SK-N-SH (cell line): Measurements from ENCODE around the gene ACRBP. TPM values are rescaled to one million over a fixed set of nuclear protein-coding genes. Genes with fewer than 3 reads are reported as not detected.

Source experiments
- CTCF ChIA-PET: fragments of 300-600, 350-600 bp; formaldehyde crosslinking; extraction: SDS; loops from one replicate; lab custom pipeline; 2021; lab: Yijun Ruan, JAX
- POLR2A ChIA-PET: fragments of 350-600 bp; sonication (Branson Sonifier 250); formaldehyde crosslinking; extraction: SDS; loops from one replicate; lab custom pipeline; 2020; ENCODE audit warnings: antibody characterized with exemption, inconsistent platforms; lab: Yijun Ruan, JAX
- DNase-seq: peaks from one replicate; pipeline ENCODE4 v3.0.0; 2012
- H2AFZ ChIP-seq: fragments of 200-600 bp; sonication (generic); 2 replicates; pipeline ENCODE4 v1.8.1; 2016; ENCODE audit warnings: antibody characterized with exemption, mild to moderate bottlenecking, low read depth
- H3F3A ChIP-seq: fragments of 200-600 bp; sonication (generic); replicated peaks from 2 replicates; pipeline ENCODE3; 2016; ENCODE audit warnings: antibody characterized with exemption, mild to moderate bottlenecking; ENCODE audit not compliant: insufficient read depth
- H3K27ac ChIP-seq, 2 experiments: fragments of 200-500 bp in 1 of 2; fragments of 200-600 bp in 1 of 2; sonication (Bioruptor generic) in 1 of 2; sonication (generic), shearing (Covaris generic) in 1 of 2; 2 replicates each; pipeline versions ENCODE4 v1.5.1 to v1.6.1; 2014 to 2016; ENCODE audit warnings: low read depth in 2 of 2, inconsistent platforms in 1 of 2, low read length in 1 of 2, mild to moderate bottlenecking in 1 of 2, mixed read lengths in 1 of 2
- H3K27me3 ChIP-seq: fragments of 200-600 bp; sonication (generic), shearing (Covaris generic); 2 replicates; pipeline ENCODE4 v1.6.1; 2016; ENCODE audit warnings: mixed run types; ENCODE audit not compliant: insufficient read depth
- H3K36me3 ChIP-seq, 2 experiments: fragments of 200-500 bp in 1 of 2; fragments of 200-600 bp in 1 of 2; sonication (Bioruptor generic) in 1 of 2; sonication (generic) in 1 of 2; replicated peaks in 1 of 2; 2 replicates each; pipeline versions ENCODE3 to v1.5.1; 2014 to 2016; ENCODE audit warnings: low read length in 1 of 2, mild to moderate bottlenecking in 1 of 2; ENCODE audit not compliant: insufficient read depth in 2 of 2, control insufficient read depth in 1 of 2
- H3K4me1 ChIP-seq, 2 experiments: fragments of 200-500 bp in 1 of 2; fragments of 200-600 bp in 1 of 2; sonication (Bioruptor generic) in 1 of 2; sonication (generic), shearing (Covaris generic) in 1 of 2; 2 replicates each; pipeline versions ENCODE4 v1.5.1 to v1.6.1; 2014 to 2016; ENCODE audit warnings: low read depth in 1 of 2, low read length in 1 of 2, mixed run types in 1 of 2; ENCODE audit not compliant: insufficient read depth in 2 of 2, control insufficient read depth in 1 of 2
- H3K4me2 ChIP-seq: fragments of 200-600 bp; sonication (generic), shearing (Covaris generic); 2 replicates; pipeline ENCODE4 v1.6.1; 2017; ENCODE audit warnings: mixed run types
- H3K4me3 ChIP-seq, 2 experiments: fragments of 200-500 bp in 1 of 2; fragments of 200-600 bp in 1 of 2; sonication (Bioruptor generic) in 1 of 2; sonication (generic), shearing (Covaris generic) in 1 of 2; 2 replicates each; pipeline versions ENCODE4 v1.5.1 to v1.8.1; 2014 to 2016; ENCODE audit warnings: low read depth in 2 of 2, inconsistent platforms in 1 of 2, low read length in 1 of 2, mild to moderate bottlenecking in 1 of 2, mixed read lengths in 1 of 2, moderate library complexity in 1 of 2
- H3K79me2 ChIP-seq: fragments of 200-600 bp; sonication (generic); 2 replicates; pipeline ENCODE4 v1.8.1; 2017; ENCODE audit warnings: mild to moderate bottlenecking; ENCODE audit not compliant: insufficient read depth
- H3K9ac ChIP-seq: fragments of 200-600 bp; sonication (generic); 2 replicates; pipeline ENCODE4 v1.6.1; 2017; ENCODE audit warnings: mixed run types
- H3K9me2 ChIP-seq: fragments of 200-600 bp; sonication (generic); 2 replicates; pipeline ENCODE4 v1.6.1; 2017; ENCODE audit warnings: mixed run types
- H3K9me3 ChIP-seq: fragments of 200-600 bp; sonication (generic); 2 replicates; pipeline ENCODE4 v1.6.1; 2017; ENCODE audit warnings: mixed run types, mild to moderate bottlenecking, moderate library complexity
- H4K20me1 ChIP-seq: fragments of 200-600 bp; sonication (generic); 2 replicates; pipeline ENCODE4 v1.6.1; 2017; ENCODE audit warnings: mild to moderate bottlenecking, mixed run types; ENCODE audit not compliant: insufficient read depth
- CHD2 ChIP-seq: fragments of 150-350 bp; IDR thresholded peaks from 2 replicates; pipeline ENCODE4 v1.6.1; 2018; ENCODE audit warnings: low read length; ENCODE audit not compliant: partially characterized antibody
- ELF1 ChIP-seq: IDR thresholded peaks from 2 replicates; pipeline ENCODE4 v1.4.0; 2012
- EP300 ChIP-seq, 2 experiments: IDR thresholded peaks; 2 replicates each; pipeline versions ENCODE4 v1.4.0 to v1.6.1; 2012; ENCODE audit warnings: borderline replicate concordance in 1 of 2, low read depth in 1 of 2, low read length in 1 of 2
- FOXJ3 ChIP-seq: sonication (generic); formaldehyde crosslinking; IDR thresholded peaks from 2 replicates; pipeline ENCODE4 v1.5.1; 2020; ENCODE audit warnings: mild to moderate bottlenecking, missing genetic modification reagents
- GABPA ChIP-seq: IDR thresholded peaks from 2 replicates; pipeline ENCODE4 v1.4.0; 2012; ENCODE audit warnings: low read depth, mild to moderate bottlenecking
- GATA2 ChIP-seq: sonication (generic); formaldehyde crosslinking; IDR thresholded peaks from 2 replicates; pipeline ENCODE4 v1.5.0; 2020; ENCODE audit warnings: mild to moderate bottlenecking, missing genetic modification reagents
- IRF3 ChIP-seq: fragments of 150-350 bp; IDR thresholded peaks from 2 replicates; pipeline ENCODE4 v1.6.1; 2016; ENCODE audit warnings: mild to moderate bottlenecking, low read depth, low read length
- MAX ChIP-seq: IDR thresholded peaks from 2 replicates; pipeline ENCODE4 v1.4.0; 2012; ENCODE audit warnings: low read depth
- MEF2A ChIP-seq: IDR thresholded peaks from 2 replicates; pipeline ENCODE4 v1.4.0; 2012; ENCODE audit warnings: low read depth, borderline replicate concordance
- NFIC ChIP-seq: IDR thresholded peaks from 2 replicates; pipeline ENCODE4 v1.4.0; 2012; ENCODE audit warnings: borderline replicate concordance
- NRF1 ChIP-seq: IDR thresholded peaks from 2 replicates; pipeline ENCODE4 v1.6.1; 2012; ENCODE audit warnings: low read depth, mild to moderate bottlenecking, low read length
- PBX3 ChIP-seq: IDR thresholded peaks from 2 replicates; pipeline ENCODE4; 2012
- POLR2AphosphoS5 ChIP-seq: IDR thresholded peaks from 2 replicates; pipeline ENCODE4 v1.6.1; 2012; ENCODE audit warnings: low read depth, low read length
- RAD21 ChIP-seq: IDR thresholded peaks from 2 replicates; pipeline ENCODE4 v1.6.1; 2012; ENCODE audit warnings: mild to moderate bottlenecking, low read length
- RCOR1 ChIP-seq: fragments of 150-350 bp; IDR thresholded peaks from 2 replicates; pipeline ENCODE4 v1.6.1; 2017; ENCODE audit warnings: antibody characterized with exemption, low read length
- REST ChIP-seq: IDR thresholded peaks from 2 replicates; pipeline ENCODE4 v1.6.1; 2012; ENCODE audit warnings: mild to moderate bottlenecking, low read depth, low read length, moderate library complexity
- RFX5 ChIP-seq: IDR thresholded peaks from 2 replicates; pipeline ENCODE4 v1.6.1; 2012; ENCODE audit warnings: mild to moderate bottlenecking, improper control_type of control experiment, low read length
- RXRA ChIP-seq: IDR thresholded peaks from 2 replicates; pipeline ENCODE4 v1.4.0; 2012; ENCODE audit warnings: low read depth, mild to moderate bottlenecking, borderline replicate concordance
- SMC3 ChIP-seq: IDR thresholded peaks from 2 replicates; pipeline ENCODE4 v1.6.1; 2012; ENCODE audit warnings: low read depth, low read length, improper control_type of control experiment
- TAF1 ChIP-seq: IDR thresholded peaks from 2 replicates; pipeline ENCODE4 v1.6.1; 2012; ENCODE audit warnings: low read depth, mild to moderate bottlenecking, low read length, moderate library complexity, borderline replicate concordance
- TCF12 ChIP-seq: IDR thresholded peaks from 2 replicates; pipeline ENCODE4 v1.4.0; 2012
- TEAD4 ChIP-seq: IDR thresholded peaks from 2 replicates; pipeline ENCODE4 v1.4.0; 2012; ENCODE audit warnings: mild to moderate bottlenecking, borderline replicate concordance; ENCODE audit not compliant: insufficient read depth
- USF1 ChIP-seq: IDR thresholded peaks from 2 replicates; pipeline ENCODE4 v1.4.0; 2012; ENCODE audit warnings: low read depth, borderline replicate concordance
- USF2 ChIP-seq: fragments of 150-350 bp; IDR thresholded peaks from 2 replicates; pipeline ENCODE4 v1.6.1; 2017; ENCODE audit warnings: antibody characterized with exemption, low read length, low read depth, borderline replicate concordance
- YY1 ChIP-seq: IDR thresholded peaks from 2 replicates; pipeline ENCODE4 v1.4.0; 2012; ENCODE audit warnings: low read depth, mild to moderate bottlenecking
- WGBS: methylation state at CpG from one replicate; pipeline ENCODE4 v1.1.6; 2017; ENCODE audit warnings: low lambda C conversion rate; 5-methylcytosine and 5-hydroxymethylcytosine counted together
- polyA plus RNA-seq, 3 experiments: library from polyadenylated mRNA; depleted of rRNA; stranded (reverse); fragments of >200 nt; gene quantifications; 2 replicates each; pipeline ENCODE4 v1.2.3, GENCODE V29; 2012

The ACRBP gene
- polyA plus RNA-seq, 1 of the 3 experiments (the other 2 are of a cell fraction): 0.71 TPM

GRCh38 chr12:6688543-6688998, 41.3 kb upstream of the ACRBP start:
- ChIA-PET POLR2A (interaction anchor here (0.6 to 2.5 kb wide), 22 partner anchors 9 to 255 kb away, joined by 3 to 50 read pairs (median 5); partner anchors contain the start of genes C12orf57, CDCA3, COPS7A and LPAR5), CTCF (interaction anchor here (0.6 to 1.8 kb wide), 19 partner anchors 8 to 180 kb away, joined by 3 to 9 read pairs (median 4); partner anchors contain the start of gene MLF2)
- Histone ChIP-seq H3K4me3 (peak overlapping the region; percentile 78 to 79), H3K4me1 (peaks cover 8% of the 10 kb centered on the region in 2 experiments; a peak in 2 of 4 replicates), H3K27ac (peak overlapping the region; percentile 90 to 99), H3K27me3 (no peaks in the 10 kb centered on the region), H3F3A (peaks cover 15% of the 10 kb centered on the region), H4K20me1 (peaks cover 16% of the 10 kb centered on the region; the same call in 1 of the 2 replicates), H2AFZ (no peak overlapping the region), H3K79me2 (peaks cover 71% of the 10 kb centered on the region), H3K36me3 (peaks cover 7 to 13% of the 10 kb centered on the region in 2 experiments), H3K9me3 (no peaks in the 10 kb centered on the region), H3K9me2 (no peaks in the 10 kb centered on the region), H3K9ac (peak overlapping the region; percentile 93), H3K4me2 (peak overlapping the region; percentile 92)
- DNase-seq: peak; percentile 90
- WGBS: 0% methylated on average over 13 of the region's 13 CpGs
- TF ChIP-seq CHD2 (no peak), REST (no peak), MAX (peak; percentile 68; the same call in 1 of the 2 replicates), NFIC (no peak), FOXJ3 (no peak), SMC3 (no peak), IRF3 (no peak), TAF1 (no peak; the same call in 1 of the 2 replicates), NRF1 (no peak), RAD21 (no peak), MEF2A (no peak), POLR2AphosphoS5 (0 out of 2 replicates have a peak, but pooled peaks have one; percentile 75), EP300 (IDR thresholded peaks at IDR 0.05; ENCODE audit: borderline replicate concordance in 1 of 2, low read depth in 1 of 2, low read length in 1 of 2) (no peak; a peak in 1 of 4 replicates), RCOR1 (no peak), TEAD4 (no peak), GATA2 (CRISPR knock-in tag) (no peak), RFX5 (no peak), GABPA (peak; percentile 80), ELF1 (peak; percentile 76), YY1 (no peak), RXRA (no peak), USF2 (no peak), USF1 (no peak), TCF12 (no peak), PBX3 (no peak)
